ENCODE results near the gene CD99L2.

- TF ChIP-seq CTCF (IDR thresholded peaks at IDR 0.05) (no peak), POLR2A (IDR thresholded peaks at IDR 0.05) (no peak)
These were observed 51.4 kb downstream of the CD99L2 start for GRCh38 chrX:150847088-150847487.

Data from uterus (tissue), 2 donors.